ENCODE results near the gene SLC1A6.
"Not testable (repeated sequence)": the region's sequence is repeated elsewhere in the genome, so short reads cannot be mapped to it uniquely, and the experiment has no call there.

SLC1A6 gene

DNA sequence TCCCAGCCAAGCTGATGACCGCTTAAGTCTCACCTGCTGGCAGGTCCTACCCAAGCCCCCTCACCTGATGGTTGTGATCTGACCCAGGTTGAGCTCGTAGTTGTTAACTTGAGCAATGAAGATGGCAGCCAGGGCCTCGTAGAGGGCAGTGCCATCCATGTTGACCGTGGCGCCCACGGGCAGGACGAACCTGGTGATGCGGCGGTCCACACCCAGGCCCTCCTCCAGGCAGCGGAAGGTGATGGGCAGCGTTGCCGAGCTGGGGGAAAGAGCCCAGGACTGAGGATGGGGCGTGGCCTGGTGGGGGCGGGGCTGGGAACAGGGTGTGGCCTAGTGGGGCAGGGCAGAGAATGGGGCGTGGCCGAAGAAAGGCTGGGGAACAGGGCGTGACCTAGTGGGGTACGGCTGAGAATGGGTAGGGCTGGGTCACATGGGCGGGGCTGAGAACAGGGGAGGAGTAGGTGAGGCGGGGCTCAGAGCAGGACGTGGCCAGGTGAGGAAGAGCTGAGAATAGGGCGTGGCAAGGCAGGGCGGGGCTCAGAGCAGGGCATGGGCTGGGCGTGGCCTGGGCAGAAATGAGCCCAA, 25.5 kb downstream of the SLC1A6 start:
- DNase-seq = no peak

GRCh38 chr19:14952767-14953166, 26.9 kb downstream of the SLC1A6 start:
- DNase-seq = no peak

DNA sequence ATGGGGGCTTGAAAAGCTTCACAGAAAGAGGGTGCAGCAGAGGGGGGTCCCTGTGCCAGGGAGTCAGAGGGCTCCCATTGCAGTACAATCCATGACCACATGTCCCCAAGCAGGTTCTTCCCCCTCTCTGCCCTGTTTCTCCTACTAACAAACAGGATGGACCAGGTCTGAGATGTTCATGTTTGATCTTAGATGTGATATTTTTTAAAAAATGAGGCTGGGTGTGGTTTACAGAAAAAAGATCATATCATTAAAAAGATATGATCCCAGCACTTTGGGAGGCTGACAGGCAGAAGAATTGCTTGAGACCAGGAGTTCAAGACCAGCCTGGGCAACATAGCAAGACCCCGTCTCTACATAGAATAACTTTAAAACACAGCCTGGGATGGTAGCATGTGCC, 29.2 kb downstream of the SLC1A6 start:
- DNase-seq = no peak

- DNase-seq = no peak
These were observed 29.8 kb downstream of the SLC1A6 start for GRCh38 chr19:14949876-14950275.

GRCh38 chr19:14949413-14949812, 30.3 kb downstream of the SLC1A6 start:
- DNase-seq = not testable (repeated sequence)

GRCh38 chr19:14944456-14944855, 35.2 kb downstream of the SLC1A6 start:
- DNase-seq = no peak

DNA sequence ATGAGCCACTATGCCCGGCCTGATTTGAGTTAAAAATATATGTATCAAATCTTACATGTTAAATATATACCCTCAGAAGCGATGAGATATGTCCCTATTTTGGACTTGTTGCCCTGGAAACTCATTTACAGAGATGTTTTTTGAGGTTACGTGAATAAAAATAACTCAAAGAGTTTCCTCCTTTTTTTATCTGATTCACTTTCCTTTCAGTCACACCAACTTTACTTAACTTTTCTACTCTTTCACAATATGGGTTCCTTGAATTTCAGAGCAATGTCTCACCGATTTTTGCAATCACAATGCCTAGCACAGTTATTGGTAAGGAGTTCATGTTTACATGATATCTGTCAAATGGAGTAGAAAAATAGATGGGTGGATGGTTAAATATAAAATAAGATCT, 36.1 kb downstream of the SLC1A6 start:
- DNase-seq = no peak

DNA sequence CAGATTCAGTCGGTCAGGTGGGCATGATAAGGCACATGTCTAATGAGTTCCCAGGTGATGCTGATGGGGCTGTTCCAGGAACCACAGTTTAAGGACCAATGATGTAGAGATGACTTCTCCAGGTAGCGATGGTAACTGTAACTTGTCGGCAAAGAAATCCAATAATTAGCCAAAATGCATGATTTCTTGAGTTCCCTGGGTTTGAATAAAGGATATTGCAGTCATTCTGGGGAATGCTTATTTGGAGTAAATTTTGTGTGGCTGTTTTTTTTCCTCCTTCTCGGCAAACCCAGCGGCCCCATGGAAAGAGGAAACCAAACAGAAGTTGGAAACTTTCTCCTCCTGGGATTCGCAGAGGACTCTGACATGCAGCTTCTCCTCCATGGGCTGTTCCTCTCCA, 38.5 kb downstream of the SLC1A6 start, which contains the start of gene OR7C2:
OR7C2 (plus strand) TSS at position 301 of the 400 bp plus-strand sequence; CDS start at position 301, 0 bp downstream.
- DNase-seq = no peak

- DNase-seq = no peak
These were observed 39.4 kb downstream of the SLC1A6 start for GRCh38 chr19:14940266-14940665.

DNA sequence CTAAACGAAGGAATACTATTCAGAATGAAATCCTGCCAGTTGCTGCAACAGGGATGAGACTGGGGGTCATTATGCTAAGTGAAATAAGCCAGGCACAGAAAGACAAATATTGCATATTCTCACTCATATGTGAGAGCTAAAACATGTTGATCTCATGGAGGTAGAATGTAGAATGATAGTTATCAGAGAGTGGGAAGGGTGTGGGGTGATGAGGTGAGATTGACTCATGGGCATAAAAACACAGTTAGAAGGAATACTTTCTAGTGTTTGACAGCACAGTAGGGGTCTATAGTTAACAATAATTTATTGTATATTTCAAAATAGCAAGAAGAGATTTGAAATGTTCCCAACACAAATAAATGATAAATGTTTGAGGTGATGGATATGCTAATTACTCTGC, 46.2 kb downstream of the SLC1A6 start:
- no peak for DNase-seq

DNA sequence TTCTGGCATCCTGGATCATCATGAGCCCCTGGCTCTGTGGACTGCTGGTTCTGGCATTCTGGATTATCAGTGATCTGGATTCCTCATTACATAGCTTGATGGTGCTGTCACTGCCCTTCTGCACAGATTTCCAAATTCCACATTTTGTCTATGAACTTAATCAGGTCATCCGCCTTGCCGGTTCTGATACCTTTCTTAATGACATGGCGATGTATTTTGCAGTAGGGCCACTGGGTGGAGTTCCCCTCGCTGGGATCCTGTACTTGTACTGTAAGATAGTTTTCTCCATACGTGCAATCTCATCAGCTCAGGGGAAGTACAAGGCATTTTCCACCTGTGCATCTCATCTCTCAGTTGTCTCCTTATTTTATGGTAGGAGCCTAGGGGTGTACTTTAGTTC, 62.8 kb downstream of the SLC1A6 start:
- DNase-seq = no peak

DNA sequence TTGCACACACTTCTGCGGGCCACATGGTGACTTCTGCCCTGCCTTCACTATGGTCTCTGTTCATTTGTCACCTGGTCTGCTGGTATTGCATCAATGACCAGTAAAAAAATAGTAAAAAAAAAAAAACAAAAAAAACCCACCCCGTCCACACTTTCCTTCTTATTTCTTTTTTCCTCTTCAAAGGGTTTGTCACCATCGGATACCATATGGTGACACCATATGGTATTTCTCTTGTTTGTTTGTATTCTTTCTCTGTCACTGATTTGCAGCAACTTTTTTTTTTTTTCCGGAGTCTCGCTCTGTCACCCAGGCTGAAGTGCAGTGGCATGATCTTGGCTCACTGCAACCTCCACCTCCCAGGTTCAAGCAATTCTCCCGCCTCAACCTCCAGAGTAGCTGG, 64.5 kb downstream of the SLC1A6 start:
- no peak for DNase-seq

GRCh38 chr19:14906711-14907110, 73.0 kb downstream of the SLC1A6 start:
- no peak for DNase-seq

GRCh38 chr19:14901675-14902260, 77.9 kb downstream of the SLC1A6 start:
- no peak for DNase-seq
